H9 (cell line): ENCODE data around the gene TP53BP2. TPM values are rescaled to one million over a fixed set of nuclear protein-coding genes. Genes with fewer than 3 reads are reported as not detected.

Experiments used
- DNase-seq: peaks from one replicate; pipeline ENCODE4 v3.0.0-alpha.2; 2017
- H2AFZ ChIP-seq: one replicate; pipeline ENCODE4 v1.6.1; 2013; ENCODE audit warnings: mild to moderate bottlenecking, low read length, control low read depth, moderate library complexity
- H2AK5ac ChIP-seq: 2 replicates; pipeline ENCODE4 v1.6.1; 2013; ENCODE audit warnings: low read length, control low read depth, mixed read lengths; ENCODE audit not compliant: insufficient read length
- H2BK120ac ChIP-seq: one replicate; pipeline ENCODE4 v1.6.1; 2013; ENCODE audit warnings: low read depth, mild to moderate bottlenecking, low read length, control low read depth, inconsistent platforms; ENCODE audit not compliant: poor library complexity, severe bottlenecking
- H2BK12ac ChIP-seq: 2 replicates; pipeline ENCODE4 v1.6.1; 2013; ENCODE audit warnings: low read length, control low read depth, mixed read lengths, low read depth; ENCODE audit not compliant: insufficient read length
- H2BK15ac ChIP-seq: 2 replicates; pipeline ENCODE4 v1.6.1; 2013; ENCODE audit warnings: low read depth, low read length, control low read depth
- H2BK20ac ChIP-seq: one replicate; pipeline ENCODE4 v1.6.1; 2013; ENCODE audit warnings: low read depth, mild to moderate bottlenecking, low read length, control low read depth, inconsistent platforms; ENCODE audit not compliant: poor library complexity, severe bottlenecking
- H2BK5ac ChIP-seq: 2 replicates; pipeline ENCODE4 v1.6.1; 2013; ENCODE audit warnings: low read length, control low read depth, mixed read lengths; ENCODE audit not compliant: insufficient read length
- H3K14ac ChIP-seq: 2 replicates; pipeline ENCODE4 v1.6.1; 2013; ENCODE audit warnings: low read length, control low read depth; ENCODE audit not compliant: insufficient read depth
- H3K18ac ChIP-seq: 2 replicates; pipeline ENCODE4 v1.6.1; 2013; ENCODE audit warnings: low read depth, mild to moderate bottlenecking, mixed read lengths, low read length, control low read depth; ENCODE audit not compliant: insufficient read length
- H3K23ac ChIP-seq: 2 replicates; pipeline ENCODE4 v1.6.1; 2013; ENCODE audit warnings: low read length, control low read depth, mixed read lengths, low read depth; ENCODE audit not compliant: insufficient read length
- H3K23me2 ChIP-seq: 2 replicates; pipeline ENCODE4 v1.6.1; 2013; ENCODE audit warnings: low read depth, mild to moderate bottlenecking, mixed read lengths, low read length, control low read depth; ENCODE audit not compliant: insufficient read length, poor library complexity, severe bottlenecking
- H3K27ac ChIP-seq: 2 replicates; pipeline ENCODE4 v1.5.1; 2013; ENCODE audit warnings: low read length, control low read depth, mixed read lengths, low read depth; ENCODE audit not compliant: insufficient read length
- H3K27me3 ChIP-seq: 2 replicates; pipeline ENCODE4 v1.6.1; 2013; ENCODE audit warnings: low read length, control low read depth, inconsistent platforms; ENCODE audit not compliant: insufficient read depth
- H3K4ac ChIP-seq: 2 replicates; pipeline ENCODE4 v1.6.1; 2013; ENCODE audit warnings: low read depth, mild to moderate bottlenecking, control low read depth, inconsistent platforms, low read length, moderate library complexity
- H3K4me1 ChIP-seq: 2 replicates; pipeline ENCODE4 v1.6.1; 2013; ENCODE audit warnings: low read length, control low read depth, inconsistent platforms; ENCODE audit not compliant: insufficient read depth
- H3K4me2 ChIP-seq: 2 replicates; pipeline ENCODE4 v1.6.1; 2013; ENCODE audit warnings: low read length, control low read depth, mixed read lengths; ENCODE audit not compliant: insufficient read length, insufficient read depth
- H3K56ac ChIP-seq: 2 replicates; pipeline ENCODE4 v1.6.1; 2013; ENCODE audit warnings: low read depth, mild to moderate bottlenecking, mixed read lengths, low read length, control low read depth; ENCODE audit not compliant: insufficient read length
- H3K79me1 ChIP-seq: 2 replicates; pipeline ENCODE4 v1.6.1; 2013; ENCODE audit warnings: low read depth, mild to moderate bottlenecking, moderate library complexity, low read length, control low read depth, inconsistent platforms; ENCODE audit not compliant: insufficient read depth, poor library complexity, severe bottlenecking
- H3K79me2 ChIP-seq: 2 replicates; pipeline ENCODE4 v1.6.1; 2013; ENCODE audit warnings: low read length, control low read depth, inconsistent platforms; ENCODE audit not compliant: insufficient read depth
- H3K9ac ChIP-seq: 2 replicates; pipeline ENCODE4 v1.6.1; 2013; ENCODE audit warnings: low read length, control low read depth, mixed read lengths; ENCODE audit not compliant: insufficient read length; ENCODE audit errors: extremely low read depth
- H3K9me3 ChIP-seq: one replicate; pipeline ENCODE4 v1.6.1; 2013; ENCODE audit warnings: low read depth, low read length, inconsistent platforms; ENCODE audit not compliant: control insufficient read depth
- H3T11ph ChIP-seq: one replicate; pipeline ENCODE4 v1.6.1; 2013; ENCODE audit warnings: mild to moderate bottlenecking, low read length, control low read depth, inconsistent platforms
- H4K20me1 ChIP-seq: one replicate; pipeline ENCODE4 v1.6.1; 2013; ENCODE audit not compliant: control insufficient read depth, insufficient read length, insufficient read depth
- H4K5ac ChIP-seq: 2 replicates; pipeline ENCODE4 v1.6.1; 2013; ENCODE audit warnings: low read depth, mild to moderate bottlenecking, mixed read lengths, low read length, control low read depth; ENCODE audit not compliant: insufficient read length
- H4K8ac ChIP-seq: replicated peaks from 2 replicates; pipeline ENCODE4 v1.6.1; 2013; ENCODE audit warnings: low read length, control low read depth, mixed read lengths, low read depth; ENCODE audit not compliant: insufficient read length
- H4K91ac ChIP-seq: 2 replicates; pipeline ENCODE4 v1.6.1; 2013; ENCODE audit warnings: low read depth, mild to moderate bottlenecking, moderate library complexity, mixed read lengths, low read length, control low read depth; ENCODE audit not compliant: insufficient read length
- H3K27ac Mint-ChIP-seq, 3 experiments: 2 replicates in 2 of 3; 3 replicates in 1 of 3; pipeline ENCODE4 v1.8.0; 2020 to 2021; ENCODE audit warnings: mixed read lengths in 3 of 3, mild to moderate bottlenecking in 1 of 3, moderate library complexity in 1 of 3
- H3K27me3 Mint-ChIP-seq: 2 replicates; pipeline ENCODE4 v1.8.0; 2021; ENCODE audit warnings: low read depth, mild to moderate bottlenecking, moderate library complexity, mixed read lengths
- H3K36me3 Mint-ChIP-seq, 3 experiments: 2 replicates in 2 of 3; 3 replicates in 1 of 3; pipeline ENCODE4 v1.8.0; 2020 to 2021; ENCODE audit warnings: low read depth in 3 of 3, mixed read lengths in 3 of 3; ENCODE audit not compliant: insufficient read depth in 1 of 3
- H3K4me1 Mint-ChIP-seq, 2 experiments: 2 replicates each; pipeline ENCODE4 v1.8.0; 2020; ENCODE audit warnings: mixed read lengths in 2 of 2
- H3K4me3 Mint-ChIP-seq, 2 experiments: 2 replicates in 1 of 2; 3 replicates in 1 of 2; pipeline ENCODE4 v1.8.0; 2020 to 2021; ENCODE audit warnings: mild to moderate bottlenecking in 2 of 2, mixed read lengths in 2 of 2, moderate library complexity in 1 of 2
- H3K9me3 Mint-ChIP-seq, 2 experiments: 2 replicates in 1 of 2; 3 replicates in 1 of 2; pipeline ENCODE4 v1.8.0; 2020; ENCODE audit warnings: mild to moderate bottlenecking in 2 of 2, mixed read lengths in 2 of 2, moderate library complexity in 1 of 2
- WGBS: extraction: QIAGEN DNeasy Blood & Tissue Kit; methylation state at CpG from one replicate; pipeline ENCODE4 v1.1.7; 2013; ENCODE audit warnings: missing lambda C conversion rate, low lambda C conversion rate, mixed read lengths; ENCODE audit not compliant: insufficient read length; ENCODE audit errors: extremely low coverage; 5-methylcytosine and 5-hydroxymethylcytosine counted together
- total RNA-seq: library from RNA; stranded (reverse); gene quantifications from 2 replicates; pipeline ENCODE4 v1.2.1, GENCODE V29; 2021
- TF ChIP-seq, protein P1 (sequence below): fragments of 200-600 bp; sonication (generic); conservative IDR thresholded peaks from 3 replicates; pipeline ENCODE4 v1.8.0; 2021; ENCODE audit warnings: antibody characterized with exemption, mild to moderate bottlenecking

TP53BP2 gene
- total RNA-seq, 1 experiment from 2014 or later: 49.7 TPM

DNA sequence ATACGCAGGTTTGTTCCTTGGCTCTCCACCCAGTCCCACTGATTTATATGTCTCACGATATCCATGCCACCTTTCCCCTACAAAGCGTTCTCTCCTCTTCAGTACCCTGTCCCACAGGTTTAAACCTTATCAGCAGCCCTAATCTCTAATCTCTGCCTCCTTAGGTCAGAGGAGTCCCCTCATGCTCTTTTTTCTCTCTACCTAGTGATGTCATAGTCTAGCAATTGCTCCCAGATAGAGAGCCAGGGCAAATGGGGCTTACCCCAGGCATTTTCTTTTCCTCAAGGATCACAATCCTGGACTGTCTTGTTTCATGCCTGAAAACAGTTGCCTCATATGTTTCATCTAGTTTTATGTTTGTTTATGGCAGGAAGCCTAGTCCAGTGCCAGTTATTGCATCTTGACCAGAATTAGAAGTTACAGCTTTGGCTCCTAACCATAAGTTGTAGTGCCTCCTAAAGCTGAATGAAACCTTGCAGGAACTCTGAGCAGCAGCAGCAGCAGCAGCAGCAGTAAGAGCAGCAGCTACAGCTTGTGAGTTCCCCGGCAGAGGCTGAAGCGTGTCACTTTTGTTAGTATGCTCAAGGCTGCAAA is 26.7 kb upstream of the TP53BP2 start:
- H3K27ac ChIP-seq: no peak overlapping the region
- no CpG with 5 or more reads among the region's 5 CpGs for WGBS
- H3K27ac Mint-ChIP-seq: no peak overlapping the region

More for the DNA sequence above, 26.7 kb upstream of the TP53BP2 start:
- Histone ChIP-seq H3K79me2 (no peaks in the 10 kb centered on the region), H4K8ac (no peak overlapping the region), H3K9ac (no peak overlapping the region), H3K18ac (no peak overlapping the region), H3K4ac (no peak overlapping the region), H3K14ac (no peak overlapping the region), H4K5ac (no peak overlapping the region), H3K27me3 (no peaks in the 10 kb centered on the region), H3K23me2 (no peaks in the 10 kb centered on the region), H2BK120ac (no peak overlapping the region), H3T11ph (no peak overlapping the region), H2BK5ac (no peak overlapping the region), H3K4me1 (no peaks in the 10 kb centered on the region), H2BK15ac (no peak overlapping the region), H3K56ac (no peak overlapping the region), H3K9me3 (peaks cover 5% of the 10 kb centered on the region), H3K23ac (no peak overlapping the region), H2BK12ac (no peak overlapping the region), H2BK20ac (no peak overlapping the region), H4K91ac (no peak overlapping the region), H3K4me2 (no peak overlapping the region), H3K79me1 (no peaks in the 10 kb centered on the region), H4K20me1 (no peaks in the 10 kb centered on the region), H2AK5ac (no peak overlapping the region), H2AFZ (no peak overlapping the region)
- no peak overlapping the region for H3K4me3 Mint-ChIP-seq
- H3K4me1 Mint-ChIP-seq: peaks cover 13 to 24% of the 10 kb centered on the region in 2 experiments
- no peak for DNase-seq
- peaks cover 0 to 6% (median 1%) of the 10 kb centered on the region in 3 experiments; a peak in 5 of 7 replicates for H3K36me3 Mint-ChIP-seq
- peaks cover 3% of the 10 kb centered on the region for H3K27me3 Mint-ChIP-seq
- H3K9me3 Mint-ChIP-seq: peaks cover 12% of the 10 kb centered on the region in 2 experiments; a peak in 4 of 5 replicates
- TF ChIP-seq, protein P1, sequence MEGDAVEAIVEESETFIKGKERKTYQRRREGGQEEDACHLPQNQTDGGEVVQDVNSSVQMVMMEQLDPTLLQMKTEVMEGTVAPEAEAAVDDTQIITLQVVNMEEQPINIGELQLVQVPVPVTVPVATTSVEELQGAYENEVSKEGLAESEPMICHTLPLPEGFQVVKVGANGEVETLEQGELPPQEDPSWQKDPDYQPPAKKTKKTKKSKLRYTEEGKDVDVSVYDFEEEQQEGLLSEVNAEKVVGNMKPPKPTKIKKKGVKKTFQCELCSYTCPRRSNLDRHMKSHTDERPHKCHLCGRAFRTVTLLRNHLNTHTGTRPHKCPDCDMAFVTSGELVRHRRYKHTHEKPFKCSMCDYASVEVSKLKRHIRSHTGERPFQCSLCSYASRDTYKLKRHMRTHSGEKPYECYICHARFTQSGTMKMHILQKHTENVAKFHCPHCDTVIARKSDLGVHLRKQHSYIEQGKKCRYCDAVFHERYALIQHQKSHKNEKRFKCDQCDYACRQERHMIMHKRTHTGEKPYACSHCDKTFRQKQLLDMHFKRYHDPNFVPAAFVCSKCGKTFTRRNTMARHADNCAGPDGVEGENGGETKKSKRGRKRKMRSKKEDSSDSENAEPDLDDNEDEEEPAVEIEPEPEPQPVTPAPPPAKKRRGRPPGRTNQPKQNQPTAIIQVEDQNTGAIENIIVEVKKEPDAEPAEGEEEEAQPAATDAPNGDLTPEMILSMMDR: no peak
